ENCODE results near the gene MRPL38. TPM values are rescaled to one million over a fixed set of nuclear protein-coding genes. Genes with fewer than 3 reads are reported as not detected.

MRPL38 gene
- polyA plus RNA-seq, 1 of the 3 experiments (the other 2 are of a cell fraction): 93.9 TPM

GRCh38 chr17:75900691-75901533, 3.8 kb downstream of the MRPL38 start:
- no peaks in the 10 kb centered on the region for H3K27me3 ChIP-seq (ENCODE audit: insufficient read depth)
- no peak for DNase-seq
- H3K79me2 ChIP-seq (ENCODE audit: insufficient read depth): peaks cover 35% of the 10 kb centered on the region; the same call in 1 of the 2 replicates
- no peak overlapping the region for H3K9ac ChIP-seq
- H3F3A ChIP-seq (replicated peaks; ENCODE audit: insufficient read depth): peaks cover 31% of the 10 kb centered on the region
- ChIA-PET CTCF (interaction anchor here (0.9 to 16.0 kb wide), 5 partner anchors 23 to 152 kb away, joined by 3 to 214 read pairs (median 3); partner anchors contain the start of genes TRIM47 and WBP2), POLR2A (no interaction called here)
- no peaks in the 10 kb centered on the region for H3K9me2 ChIP-seq
- no peak overlapping the region for H3K27ac ChIP-seq (ENCODE audit: low read depth in 2 of 2, low read length in 1 of 2)
- peaks cover 26 to 42% of the 10 kb centered on the region in 2 experiments for H3K36me3 ChIP-seq (replicated peaks in 1 of 2; ENCODE audit: control insufficient read depth in 1 of 2, insufficient read depth in 2 of 2, low read length in 1 of 2)
- no peak overlapping the region for H3K4me3 ChIP-seq (ENCODE audit: low read depth in 2 of 2, low read length in 1 of 2)
- TF ChIP-seq, protein P1, sequence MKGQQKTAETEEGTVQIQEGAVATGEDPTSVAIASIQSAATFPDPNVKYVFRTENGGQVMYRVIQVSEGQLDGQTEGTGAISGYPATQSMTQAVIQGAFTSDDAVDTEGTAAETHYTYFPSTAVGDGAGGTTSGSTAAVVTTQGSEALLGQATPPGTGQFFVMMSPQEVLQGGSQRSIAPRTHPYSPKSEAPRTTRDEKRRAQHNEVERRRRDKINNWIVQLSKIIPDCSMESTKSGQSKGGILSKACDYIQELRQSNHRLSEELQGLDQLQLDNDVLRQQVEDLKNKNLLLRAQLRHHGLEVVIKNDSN (IDR thresholded peaks at IDR 0.05; ENCODE audit: borderline replicate concordance, low read depth): no peak
- no peak for TF ChIP-seq TAF1 (IDR thresholded peaks at IDR 0.05; ENCODE audit: borderline replicate concordance, low read depth, low read length)
- no peak for TF ChIP-seq SMC3 (IDR thresholded peaks at IDR 0.05; ENCODE audit: low read depth, low read length)
- TF ChIP-seq, protein P2, sequence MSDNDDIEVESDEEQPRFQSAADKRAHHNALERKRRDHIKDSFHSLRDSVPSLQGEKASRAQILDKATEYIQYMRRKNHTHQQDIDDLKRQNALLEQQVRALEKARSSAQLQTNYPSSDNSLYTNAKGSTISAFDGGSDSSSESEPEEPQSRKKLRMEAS (IDR thresholded peaks at IDR 0.05; ENCODE audit: low read depth): no peak
- TF ChIP-seq REST (IDR thresholded peaks at IDR 0.05; ENCODE audit: low read depth, low read length): no peak
- TF ChIP-seq GABPA (IDR thresholded peaks at IDR 0.05; ENCODE audit: low read depth): no peak
- no peak for TF ChIP-seq JUND (IDR thresholded peaks at IDR 0.05)
- no peak for TF ChIP-seq MXI1 (IDR thresholded peaks at IDR 0.05; ENCODE audit: low read depth, low read length)
- no peak for TF ChIP-seq MEF2A (IDR thresholded peaks at IDR 0.05; ENCODE audit: borderline replicate concordance, low read depth)
- TF ChIP-seq SIN3A (IDR thresholded peaks at IDR 0.05; ENCODE audit: borderline replicate concordance, low read depth, low read length): no peak
- no peak for TF ChIP-seq GATA2 (CRISPR knock-in tag; IDR thresholded peaks at IDR 0.05)
- no peak for TF ChIP-seq IRF3 (IDR thresholded peaks at IDR 0.05; ENCODE audit: low read depth, low read length)
- no peak for TF ChIP-seq CTCF (IDR thresholded peaks at IDR 0.05)
- TF ChIP-seq, protein P3, sequence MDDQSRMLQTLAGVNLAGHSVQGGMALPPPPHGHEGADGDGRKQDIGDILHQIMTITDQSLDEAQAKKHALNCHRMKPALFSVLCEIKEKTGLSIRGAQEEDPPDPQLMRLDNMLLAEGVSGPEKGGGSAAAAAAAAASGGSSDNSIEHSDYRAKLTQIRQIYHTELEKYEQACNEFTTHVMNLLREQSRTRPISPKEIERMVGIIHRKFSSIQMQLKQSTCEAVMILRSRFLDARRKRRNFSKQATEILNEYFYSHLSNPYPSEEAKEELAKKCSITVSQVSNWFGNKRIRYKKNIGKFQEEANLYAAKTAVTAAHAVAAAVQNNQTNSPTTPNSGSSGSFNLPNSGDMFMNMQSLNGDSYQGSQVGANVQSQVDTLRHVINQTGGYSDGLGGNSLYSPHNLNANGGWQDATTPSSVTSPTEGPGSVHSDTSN (IDR thresholded peaks at IDR 0.05): no peak
- no peak for TF ChIP-seq ELF1 (IDR thresholded peaks at IDR 0.05)
- TF ChIP-seq NRF1 (IDR thresholded peaks at IDR 0.05; ENCODE audit: low read depth, low read length): no peak
- H3K4me1 ChIP-seq (ENCODE audit: control insufficient read depth in 1 of 2, insufficient read depth in 2 of 2, low read depth in 1 of 2, low read length in 1 of 2): peaks cover 6% of the 10 kb centered on the region in 2 experiments; a peak in 3 of 4 replicates
- WGBS (ENCODE audit: low lambda C conversion rate): 88% methylated on average over 13 of the region's 13 CpGs
- no peak overlapping the region for H2AFZ ChIP-seq (ENCODE audit: low read depth)
- no peaks in the 10 kb centered on the region for H4K20me1 ChIP-seq (ENCODE audit: insufficient read depth)
- no peaks in the 10 kb centered on the region for H3K9me3 ChIP-seq
- no peak overlapping the region for H3K4me2 ChIP-seq
